Osteoblast (primary cell): ENCODE measurements around the gene PDCD2. TPM values are rescaled to one million over a fixed set of nuclear protein-coding genes. Genes with fewer than 3 reads are reported as not detected.
"Not testable (repeated sequence)": the region's sequence is repeated elsewhere in the genome, so short reads cannot be mapped to it uniquely, and the experiment has no call there.

Experiments used
- DNase-seq: peaks from one replicate; pipeline ENCODE4 v3.0.0; 2011; ENCODE audit warnings: low spot score, mixed read lengths; ENCODE audit not compliant: insufficient read length; ENCODE audit errors: missing footprints
- H2AFZ ChIP-seq: 2 replicates; pipeline ENCODE4 v1.6.0; 2011; ENCODE audit warnings: mild to moderate bottlenecking, low read length
- H3K27ac ChIP-seq: 2 replicates; pipeline ENCODE4 v1.5.1; 2011; ENCODE audit warnings: mild to moderate bottlenecking, low read depth, low read length, moderate library complexity
- H3K27me3 ChIP-seq: 2 replicates; pipeline ENCODE4 v1.6.0; 2012; ENCODE audit warnings: mild to moderate bottlenecking, control low read depth, inconsistent platforms, low read length, moderate library complexity; ENCODE audit not compliant: insufficient read depth
- H3K36me3 ChIP-seq: 2 replicates; pipeline ENCODE4 v1.5.1; 2011; ENCODE audit warnings: mild to moderate bottlenecking, low read length, control low read depth, moderate library complexity; ENCODE audit not compliant: insufficient read depth
- H3K4me1 ChIP-seq: 2 replicates; pipeline ENCODE4 v1.5.1; 2011; ENCODE audit warnings: mild to moderate bottlenecking, low read length, control low read depth, moderate library complexity; ENCODE audit not compliant: insufficient read depth
- H3K4me2 ChIP-seq: 2 replicates; pipeline ENCODE4 v1.6.0; 2011; ENCODE audit warnings: mild to moderate bottlenecking, low read length; ENCODE audit not compliant: insufficient read depth
- H3K4me3 ChIP-seq: fragments of 200-600 bp; sonication (generic); 3 replicates; pipeline ENCODE4 v1.5.1; 2012; ENCODE audit warnings: mild to moderate bottlenecking, low read length, inconsistent platforms; ENCODE audit not compliant: insufficient read depth
- H3K79me2 ChIP-seq: 2 replicates; pipeline ENCODE4 v1.6.0; 2012; ENCODE audit warnings: mild to moderate bottlenecking, low read length, control low read depth, inconsistent platforms; ENCODE audit not compliant: insufficient read depth
- H3K9me3 ChIP-seq: 2 replicates; pipeline ENCODE4 v1.5.1; 2011; ENCODE audit warnings: low read depth, low read length, control low read depth
- H4K20me1 ChIP-seq: 2 replicates; pipeline ENCODE4 v1.6.0; 2012; ENCODE audit warnings: mild to moderate bottlenecking, low read length, control low read depth; ENCODE audit not compliant: insufficient read depth
- CTCF ChIP-seq: IDR thresholded peaks from 2 replicates; pipeline ENCODE4 v1.5.1; 2011; ENCODE audit warnings: mild to moderate bottlenecking, low read depth, low read length, moderate library complexity; ENCODE audit errors: extremely low read depth
- total RNA-seq: library from RNA; depleted of rRNA; stranded (reverse); fragments of >200 nt; gene quantifications from 2 replicates; pipeline ENCODE4 v1.2.3, GENCODE V29; 2012

The PDCD2 gene
- total RNA-seq, result 62.2 and 69.5 TPM in 2 replicates

- Histone ChIP-seq H2AFZ (peak within 1 kb of the TSS; percentile 98), H3K27me3 (no peaks in the 10 kb centered on the region), H4K20me1 (peaks cover 6% of the 10 kb centered on the region), H3K27ac (peak within 1 kb of the TSS; percentile 74), H3K4me1 (peaks cover 11% of the 10 kb centered on the region), H3K9me3 (no peaks in the 10 kb centered on the region), H3K4me3 (peak within 1 kb of the TSS; percentile 90), H3K79me2 (peaks cover 37% of the 10 kb centered on the region), H3K4me2 (peak within 1 kb of the TSS; percentile 91), H3K36me3 (peaks cover 25% of the 10 kb centered on the region)
- no peak for TF ChIP-seq CTCF
- DNase-seq, result peak; percentile 98
Measured at GRCh38 chr6:170584181-170584953, at the start of gene PDCD2. Gene PDCD2 (minus strand): TSS chr6:170584637. CDS start chr6:170584581, 56 bp downstream.

GRCh38 chr6:170616020-170616554 lies 31.6 kb upstream of the PDCD2 start:
- H2AFZ ChIP-seq, H4K20me1 ChIP-seq: not testable (repeated sequence)

GRCh38 chr6:170612256-170612804 lies 27.9 kb upstream of the PDCD2 start:
- H3K36me3 ChIP-seq, H4K20me1 ChIP-seq, H3K9me3 ChIP-seq, H3K4me2 ChIP-seq, H2AFZ ChIP-seq, DNase-seq, H3K4me1 ChIP-seq, H3K27ac ChIP-seq, H3K4me3 ChIP-seq, H3K79me2 ChIP-seq, H3K27me3 ChIP-seq: not testable (repeated sequence)

More at GRCh38 chr6:170616020-170616554, 31.6 kb upstream of the PDCD2 start:
- DNase-seq, H3K27ac ChIP-seq, H3K27me3 ChIP-seq, H3K4me3 ChIP-seq, H3K4me1 ChIP-seq, H3K79me2 ChIP-seq, H3K36me3 ChIP-seq, H3K9me3 ChIP-seq, H3K4me2 ChIP-seq: not testable (repeated sequence)

- not testable (repeated sequence) for H3K4me2 ChIP-seq, H3K4me3 ChIP-seq, H3K36me3 ChIP-seq, H3K79me2 ChIP-seq, H3K27me3 ChIP-seq, DNase-seq, H4K20me1 ChIP-seq, H3K9me3 ChIP-seq, H2AFZ ChIP-seq, H3K4me1 ChIP-seq, H3K27ac ChIP-seq
Measured at GRCh38 chr6:170609225-170609624, 24.8 kb upstream of the PDCD2 start.

GRCh38 chr6:170605574-170606259 lies 21.3 kb upstream of the PDCD2 start:
- no peak for TF ChIP-seq CTCF
- no peak overlapping the region for H3K4me3 ChIP-seq
- H3K4me2 ChIP-seq, result no peak overlapping the region
- no peaks in the 10 kb centered on the region for H3K79me2 ChIP-seq
- no peak overlapping the region for H2AFZ ChIP-seq
- H3K9me3 ChIP-seq, result no peaks in the 10 kb centered on the region
- H3K27me3 ChIP-seq, result no peaks in the 10 kb centered on the region
- no peak for DNase-seq
- H4K20me1 ChIP-seq, result no peaks in the 10 kb centered on the region
- no peak overlapping the region for H3K27ac ChIP-seq
- no peaks in the 10 kb centered on the region for H3K36me3 ChIP-seq
- H3K4me1 ChIP-seq, result no peaks in the 10 kb centered on the region
